HG03095 (cell line): ENCODE measurements around the gene APPBP2.

Source experiments
- ATAC-seq: cut with Tn5 transposase; IDR thresholded peaks from one replicate; pipeline ENCODE4 v1.9.1; 2021; ENCODE audit warnings: moderate library complexity; ENCODE audit not compliant: unreplicated experiment

APPBP2 gene

GRCh38 chr17:60403962-60404361 is 122.1 kb downstream of the APPBP2 start:
- ATAC-seq: no peak

DNA sequence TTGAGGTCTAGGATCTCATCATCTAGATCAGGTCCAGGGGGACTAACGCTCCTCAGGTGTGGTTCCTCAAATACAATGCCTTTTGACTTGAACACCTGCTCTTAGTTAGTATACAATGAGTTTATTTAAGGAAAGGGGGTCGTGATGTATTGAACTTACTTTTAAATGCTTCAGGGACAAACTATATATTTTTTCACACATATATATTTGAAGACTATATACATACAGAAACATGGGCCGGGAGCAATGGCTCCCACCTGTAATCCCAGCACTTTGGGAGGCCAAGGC is 122.6 kb downstream of the APPBP2 start:
- ATAC-seq: no peak

GRCh38 chr17:60401819-60402218 is 124.2 kb downstream of the APPBP2 start:
- ATAC-seq: no peak

DNA sequence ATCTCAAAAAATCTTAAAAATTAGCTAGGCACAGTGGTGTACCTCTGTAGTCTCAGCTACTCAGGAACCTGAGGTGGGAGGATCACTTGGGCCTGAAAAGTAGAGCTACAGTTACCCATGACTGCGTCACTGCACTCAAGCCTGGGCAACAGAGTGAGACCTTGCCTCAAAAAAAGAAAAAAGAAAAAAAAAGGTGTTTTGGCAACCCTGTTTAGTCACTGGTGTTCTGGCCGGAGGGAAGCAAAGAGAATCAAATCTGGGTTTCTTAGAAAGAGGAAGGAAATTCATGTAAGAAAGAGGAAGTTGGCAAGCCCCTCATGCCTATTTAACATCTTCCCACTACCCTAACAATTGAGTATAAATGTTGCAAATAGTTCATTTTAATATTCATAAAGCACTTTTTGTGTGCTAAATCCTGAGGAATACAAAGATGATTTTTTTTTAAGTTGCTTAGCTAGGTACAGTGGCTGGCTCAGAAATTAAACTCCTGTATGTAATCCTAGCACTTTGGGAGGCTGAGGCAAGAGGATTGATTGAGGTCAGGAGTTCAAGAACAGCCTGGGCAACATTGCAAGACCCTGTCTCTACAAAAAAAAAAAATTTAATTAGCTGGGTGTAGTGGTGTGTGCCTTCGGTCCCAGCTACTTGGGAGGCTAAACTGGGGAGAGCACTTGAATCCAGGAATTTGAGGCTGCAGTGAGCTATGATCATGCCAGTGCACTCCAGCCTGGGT is 127.6 kb downstream of the APPBP2 start:
- peak; percentile 41 for ATAC-seq

DNA sequence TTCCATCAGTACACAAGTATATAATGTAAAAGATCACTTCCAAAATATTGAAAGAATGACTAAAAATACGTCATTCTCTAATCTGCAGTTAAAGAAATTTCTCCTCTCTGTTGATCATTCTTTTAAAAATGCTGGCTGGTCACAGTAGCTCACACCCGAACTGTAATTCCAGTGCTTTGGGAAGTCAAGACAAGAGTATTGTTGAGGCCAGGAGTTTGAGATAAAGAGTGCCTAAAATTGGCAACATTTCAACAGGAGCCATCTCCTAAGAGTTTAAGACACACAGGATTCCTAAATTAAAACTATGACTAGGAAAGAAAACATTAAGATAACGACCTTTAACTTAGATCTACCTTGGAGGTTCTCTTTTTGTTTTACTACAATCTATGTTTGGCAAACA is 129.6 kb downstream of the APPBP2 start:
- ATAC-seq: no peak

DNA sequence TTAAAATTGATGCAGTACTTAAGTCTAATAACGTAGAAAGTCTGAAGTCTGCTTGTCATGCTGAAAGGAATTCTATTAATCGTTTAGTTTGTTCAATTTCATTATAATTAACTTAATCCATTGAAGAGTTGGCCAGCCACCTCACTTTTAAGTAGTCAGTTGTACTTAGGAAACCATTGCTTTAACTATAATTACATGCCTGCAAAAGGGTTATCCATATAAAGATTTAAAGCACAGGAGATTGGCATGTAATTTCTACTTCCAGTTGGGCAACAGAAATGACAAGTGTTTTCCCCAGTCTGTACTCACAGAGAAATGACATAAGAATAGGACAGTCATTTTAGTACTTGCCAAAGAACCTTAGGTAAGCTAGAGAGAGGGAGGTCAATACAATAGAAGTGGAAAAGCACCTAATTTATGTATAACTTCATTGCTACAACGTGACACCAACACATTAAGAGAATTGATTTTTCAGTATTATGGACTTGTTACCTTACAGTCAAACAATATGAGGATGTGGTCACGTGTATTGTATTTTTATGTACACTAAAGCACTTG is 130.5 kb downstream of the APPBP2 start:
- ATAC-seq: no peak

DNA sequence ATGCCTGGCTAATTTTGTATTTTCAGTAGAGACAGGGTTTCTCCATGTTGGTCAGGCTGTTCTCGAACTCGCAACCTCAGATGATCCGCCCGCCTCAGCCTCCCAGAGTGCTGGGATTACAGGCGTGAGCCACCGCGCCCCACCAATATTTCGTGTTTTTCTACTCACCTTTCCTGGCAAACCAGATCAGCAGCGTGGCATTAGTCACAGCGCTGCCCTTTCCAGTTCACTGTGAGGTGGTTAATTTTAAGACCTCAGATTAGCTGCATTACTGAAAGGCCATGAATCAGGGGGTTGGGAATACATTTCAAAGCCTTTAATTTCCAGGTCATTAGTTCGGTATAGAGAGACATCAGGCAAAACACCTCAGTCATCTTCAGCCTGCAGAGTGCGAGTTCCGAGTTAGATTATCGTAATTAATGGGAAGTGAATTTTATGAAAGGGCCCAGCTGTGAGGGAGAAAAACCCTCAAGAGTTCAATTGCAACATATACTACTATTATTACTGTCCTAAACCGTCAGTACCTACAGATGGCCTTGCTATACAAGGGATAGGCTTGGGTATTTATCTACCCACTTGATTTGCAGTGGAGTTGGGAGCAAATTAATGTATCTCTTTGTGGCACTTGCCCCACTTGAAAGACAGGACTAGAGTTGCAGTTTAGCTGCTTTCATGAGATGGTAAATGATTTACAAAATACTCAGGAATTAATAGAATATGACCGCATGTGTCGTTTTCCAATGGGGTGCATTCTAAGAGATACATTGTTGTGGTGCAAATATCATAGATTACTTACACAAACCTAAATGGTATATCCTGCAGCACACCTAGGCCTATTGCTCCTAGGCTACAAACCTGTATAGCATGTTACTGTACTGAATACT is 132.0 kb downstream of the APPBP2 start:
- no peak for ATAC-seq
